Kasumi-1 (cell line): ENCODE data around the gene NUP62.

ENCODE experiments used
- DNase-seq, 2 experiments: peaks; one replicate each; lab custom pipeline; 2025; lab: John Stamatoyannopoulos, UW

Gene NUP62

DNA sequence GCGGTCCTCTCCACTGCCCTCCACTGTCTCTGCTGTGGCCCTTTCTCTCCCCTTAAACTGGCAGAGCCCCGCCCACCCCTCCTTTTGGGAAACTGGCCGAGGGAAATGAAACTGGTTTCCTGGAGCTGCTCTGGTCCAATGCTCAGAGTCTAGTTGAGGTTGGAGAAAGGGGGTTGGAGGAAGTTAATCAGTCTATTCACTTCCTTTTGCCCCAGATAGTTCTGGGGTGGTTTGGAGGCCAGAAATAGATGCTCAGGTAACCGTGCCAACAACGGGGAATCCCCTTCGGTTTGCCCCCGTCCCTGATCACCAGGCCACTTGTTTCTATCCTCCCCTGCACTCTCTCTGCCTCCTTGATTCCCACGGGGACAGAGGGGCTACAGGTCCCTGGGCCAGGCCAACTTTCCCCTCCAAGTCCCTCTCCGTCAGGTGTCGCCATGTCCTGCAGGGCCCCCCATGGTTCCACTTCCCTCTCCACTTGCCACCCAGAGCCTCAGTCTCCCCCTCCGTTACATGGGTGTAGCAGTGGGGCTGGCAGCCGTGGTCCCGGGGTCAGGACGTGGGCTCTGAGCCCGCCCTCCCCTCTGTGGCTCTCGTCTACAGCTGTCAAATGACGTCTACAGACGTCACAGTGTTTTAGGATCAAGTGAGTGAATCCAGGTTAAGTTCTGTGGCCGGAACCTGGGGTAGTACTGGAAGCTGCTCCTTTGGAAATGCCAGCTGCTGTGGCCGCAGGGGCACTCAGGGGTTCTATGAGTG lies 32.3 kb downstream of the NUP62 start, which contains the start of gene IL4I1:
Gene IL4I1 (minus strand): TSS at position 25 of the 759 bp plus-strand sequence. CDS start 727 bp downstream, outside the sequence.
- peak; percentile 75 to 80 for DNase-seq

DNA sequence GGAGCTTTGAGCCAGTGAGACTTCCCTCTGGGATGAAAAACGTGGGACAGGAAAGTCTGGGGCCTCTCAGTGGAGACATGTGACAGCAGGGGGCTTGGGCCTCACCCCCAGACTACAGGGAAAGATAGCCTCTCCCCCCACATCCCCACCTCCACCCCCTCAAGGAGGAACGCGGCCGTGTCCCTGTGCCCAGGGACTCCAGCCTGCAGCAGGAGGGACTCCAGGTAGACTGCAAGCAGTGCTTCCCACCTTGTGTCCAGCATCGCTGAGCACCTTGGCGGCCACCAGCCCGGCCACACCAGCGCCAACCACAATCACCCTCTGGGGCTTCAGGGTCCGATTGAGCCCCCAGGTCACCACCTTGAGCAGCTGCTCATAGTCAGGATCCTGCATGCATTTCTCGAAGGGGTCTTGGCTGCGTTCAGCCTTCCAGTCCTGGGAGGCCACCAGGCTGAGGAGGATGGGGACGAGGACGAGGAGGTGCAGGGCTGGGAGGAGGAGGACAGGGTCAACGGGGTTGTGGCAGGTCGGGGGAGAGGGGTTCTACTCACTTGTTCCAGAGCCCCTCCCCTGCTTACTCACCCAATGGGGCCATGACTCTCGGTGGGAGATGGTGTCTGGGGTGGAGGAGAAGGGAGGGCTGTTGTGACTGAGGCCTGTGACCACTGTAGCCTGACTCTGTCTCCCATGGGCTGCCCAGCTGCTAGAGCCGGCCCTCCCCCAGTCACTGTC lies 33.6 kb downstream of the NUP62 start:
- no peak for DNase-seq

DNA sequence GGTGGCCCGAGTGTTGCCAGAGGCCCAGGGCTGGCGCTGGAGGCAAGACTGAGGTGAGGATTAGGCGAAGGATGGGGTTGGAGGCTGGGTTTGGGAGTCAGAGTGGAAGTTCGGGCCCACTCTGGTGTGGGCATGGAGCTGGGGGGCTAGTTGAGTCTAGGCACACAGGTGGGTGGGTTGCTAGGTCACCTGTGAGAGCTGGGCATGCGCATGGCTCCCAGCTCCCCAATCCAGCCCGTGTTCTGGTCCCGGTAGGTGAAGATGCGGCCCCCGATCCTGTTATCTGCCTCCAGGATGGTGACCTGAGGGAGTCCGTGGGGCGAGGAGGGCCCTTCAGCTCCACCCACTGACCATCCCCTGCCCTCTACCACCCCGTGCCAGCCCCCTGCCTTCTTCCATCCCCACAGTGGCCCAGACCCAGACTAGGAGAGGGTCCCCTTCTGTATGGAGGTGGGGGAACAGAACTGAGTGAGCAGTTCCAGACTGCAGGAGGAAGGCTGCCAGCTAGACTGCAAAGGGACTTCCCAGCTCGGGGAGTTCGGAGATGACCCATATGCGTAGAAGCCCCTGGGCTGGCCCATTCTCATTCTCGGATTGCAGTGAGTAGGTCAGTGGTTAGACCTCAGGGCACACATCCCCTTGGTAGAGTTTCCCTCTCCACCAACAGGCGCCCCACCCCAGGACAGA lies 34.3 kb downstream of the NUP62 start:
- DNase-seq: no peak

DNA sequence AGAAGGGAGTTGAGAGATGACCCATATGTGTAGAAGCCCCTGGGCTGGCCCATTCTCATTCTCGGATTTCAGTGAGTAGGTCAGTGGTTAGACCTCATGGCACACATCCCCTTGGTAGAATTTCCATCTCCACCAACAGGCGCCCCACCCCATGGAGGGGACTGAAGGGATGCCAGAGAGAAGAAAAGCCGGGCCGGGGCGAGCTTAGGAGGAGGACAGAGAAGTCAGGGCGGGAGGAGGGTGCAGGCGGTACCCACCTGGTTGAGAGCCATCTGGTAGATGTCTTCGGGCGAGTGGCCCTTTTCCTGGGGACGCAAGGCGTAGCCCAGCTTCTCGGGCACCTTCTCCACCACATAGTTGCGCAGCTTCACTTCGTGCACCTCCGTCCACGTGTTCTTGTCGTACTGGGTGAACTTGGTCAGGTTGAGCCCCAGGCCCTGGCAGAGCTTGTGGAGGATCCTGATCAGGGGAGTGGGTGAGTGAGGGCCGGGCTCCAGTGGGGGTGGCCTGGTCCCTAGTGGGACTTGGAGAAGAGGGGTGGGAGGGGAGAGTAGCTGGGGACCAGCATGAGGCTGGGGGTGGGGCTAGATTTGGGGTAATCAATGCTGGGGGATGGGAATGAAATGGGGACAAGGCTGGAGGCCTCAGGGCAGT lies 35.2 kb downstream of the NUP62 start:
- no peak for DNase-seq

DNA sequence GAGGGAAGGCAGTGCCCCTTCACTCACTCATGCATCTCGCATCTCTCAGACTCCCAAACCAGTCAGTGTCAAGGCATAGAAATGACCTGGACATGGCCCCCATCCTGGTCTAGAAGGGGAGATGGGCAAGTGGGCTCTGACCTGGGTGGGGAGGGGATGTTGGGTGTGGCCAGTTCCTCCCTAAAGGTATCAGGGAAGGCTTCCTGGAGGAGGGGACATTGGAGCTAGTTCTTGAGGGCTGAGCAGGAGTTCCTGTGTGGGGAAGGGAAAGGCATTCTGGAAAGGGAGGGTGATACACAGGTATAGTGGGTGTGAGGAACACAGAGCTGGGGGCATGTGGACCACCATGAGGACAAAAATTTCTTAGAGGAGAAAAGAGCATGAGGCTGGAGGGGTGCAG lies 36.6 kb downstream of the NUP62 start:
- no peak for DNase-seq

DNA sequence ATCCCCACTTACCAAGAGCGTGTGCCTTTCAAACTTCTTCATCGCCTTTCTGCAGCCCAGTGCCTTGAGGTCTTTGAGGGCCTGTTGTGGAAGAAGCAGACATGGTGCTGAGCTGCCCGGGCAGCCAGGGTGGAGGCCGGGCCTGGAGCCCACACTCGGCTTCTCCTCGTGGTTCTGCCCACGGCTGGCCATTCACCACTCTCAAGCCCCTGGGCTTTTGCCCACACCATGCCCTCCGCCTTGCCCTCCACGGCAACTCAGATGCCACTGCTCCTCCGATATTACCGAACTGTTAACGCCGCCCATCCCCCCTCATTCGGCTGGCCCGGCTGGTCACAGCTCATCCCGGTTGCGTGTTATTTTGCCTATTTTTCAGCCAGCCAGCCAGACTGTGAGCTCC lies 37.9 kb downstream of the NUP62 start:
- no peak for DNase-seq

DNA sequence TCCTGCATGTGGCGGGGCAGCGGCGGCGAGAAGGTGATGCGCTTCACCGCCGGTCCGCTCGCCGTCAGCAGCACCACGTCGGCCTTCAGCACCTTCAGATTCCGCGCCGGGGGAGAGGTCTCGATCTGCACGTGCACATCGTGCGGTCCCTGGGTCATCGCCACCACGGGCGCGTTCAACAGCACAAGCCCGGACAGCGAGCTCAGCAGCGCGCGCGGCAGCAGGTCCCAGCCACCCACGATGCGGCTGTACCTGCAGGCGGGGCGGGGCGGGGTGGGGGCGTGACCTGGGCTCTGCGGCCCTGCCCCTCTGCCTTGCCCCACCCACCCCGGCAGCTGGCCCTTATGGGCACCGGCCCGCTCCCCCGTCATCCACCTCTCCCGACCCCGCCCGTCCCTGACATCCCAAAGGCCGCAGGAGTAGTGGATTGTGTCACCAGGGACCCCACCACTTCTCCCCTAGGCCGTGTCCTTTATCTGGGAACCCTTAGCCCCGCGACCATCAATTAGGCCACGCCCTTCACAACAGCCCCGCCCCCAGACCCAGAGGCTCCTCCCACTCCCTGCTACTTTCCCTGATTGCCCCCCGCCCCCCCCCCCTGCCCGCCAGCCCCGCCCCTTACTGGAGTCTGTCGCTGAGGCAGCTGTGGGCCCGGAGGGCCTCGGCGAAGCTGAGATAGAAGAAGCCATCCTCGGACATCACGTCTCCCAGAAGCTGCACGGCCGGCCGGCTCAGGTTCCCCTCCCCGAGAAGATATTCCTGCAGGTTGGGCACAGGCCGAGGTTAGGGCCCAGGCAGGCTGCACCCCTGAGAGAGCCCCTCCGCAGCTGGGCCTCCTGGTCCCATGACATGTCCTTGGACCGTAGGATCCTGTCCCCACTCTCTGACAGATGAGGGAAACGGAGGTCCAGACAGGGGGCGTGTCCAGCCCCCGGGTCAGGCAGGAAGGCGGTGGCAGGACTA lies 38.7 kb downstream of the NUP62 start:
- DNase-seq: no peak

DNA sequence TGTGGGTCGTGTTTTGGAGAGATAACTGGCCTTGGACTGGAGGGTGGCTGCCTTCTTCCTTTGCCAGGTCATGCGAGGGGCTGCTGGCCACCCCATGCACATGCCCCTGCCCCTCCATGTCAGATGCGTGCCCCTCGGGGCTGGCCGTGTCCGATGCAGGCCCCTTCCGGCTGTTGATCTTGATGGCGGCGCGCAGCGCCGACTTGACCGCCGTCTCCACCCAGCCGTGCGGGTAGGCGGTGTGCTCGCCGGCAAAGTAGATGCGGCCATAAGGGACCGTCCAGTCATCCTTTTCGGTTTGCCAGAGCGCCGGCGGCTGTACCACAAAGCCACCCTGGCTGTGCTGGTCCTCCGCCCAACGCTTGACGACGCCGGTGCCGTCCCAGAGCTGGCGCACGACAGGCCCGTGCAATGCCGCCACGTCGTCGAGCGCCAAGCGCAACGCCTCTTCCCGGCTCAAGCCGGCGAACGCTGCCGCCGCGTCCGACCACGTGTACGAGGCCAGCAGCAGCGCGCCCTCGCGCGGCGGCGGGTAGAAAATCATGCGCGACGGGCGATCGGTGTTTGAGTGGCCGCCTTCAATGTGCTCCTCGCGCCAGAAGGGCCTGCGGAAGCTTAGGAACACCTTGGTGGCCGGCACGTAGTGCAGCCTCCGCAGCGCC lies 39.5 kb downstream of the NUP62 start:
- no peak for DNase-seq

DNA sequence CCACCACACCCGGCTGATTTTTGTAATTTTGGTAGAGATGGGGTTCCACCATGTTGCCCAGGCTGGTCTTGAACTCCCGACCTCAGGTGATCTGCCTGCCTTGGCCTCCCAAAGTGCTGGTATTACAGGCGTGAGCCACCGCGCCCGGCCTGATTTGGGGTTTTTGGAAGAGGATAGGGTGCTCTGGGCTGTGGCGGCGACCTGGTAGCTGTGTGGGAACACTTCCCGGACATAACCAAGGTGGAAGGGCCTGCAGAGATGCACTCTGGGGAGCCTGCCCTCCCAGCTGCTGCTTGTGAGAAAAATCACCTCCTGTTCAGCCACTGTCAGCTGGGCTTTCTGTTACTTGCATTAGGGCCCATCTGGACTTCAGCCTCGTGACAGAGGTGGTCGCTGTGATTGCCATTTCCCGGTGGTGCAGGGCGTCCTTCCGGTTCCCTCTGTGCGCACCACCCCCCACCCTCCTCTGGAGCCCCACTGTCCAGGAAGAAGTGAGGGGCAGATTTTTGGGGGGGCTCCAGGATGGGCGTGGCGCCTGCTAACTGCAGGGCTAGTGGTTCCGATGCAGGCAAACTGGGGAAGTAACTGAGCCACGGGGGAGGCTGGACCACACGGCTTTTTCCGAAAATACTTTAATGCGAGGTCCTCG lies 40.1 kb downstream of the NUP62 start:
- DNase-seq: no peak

DNA sequence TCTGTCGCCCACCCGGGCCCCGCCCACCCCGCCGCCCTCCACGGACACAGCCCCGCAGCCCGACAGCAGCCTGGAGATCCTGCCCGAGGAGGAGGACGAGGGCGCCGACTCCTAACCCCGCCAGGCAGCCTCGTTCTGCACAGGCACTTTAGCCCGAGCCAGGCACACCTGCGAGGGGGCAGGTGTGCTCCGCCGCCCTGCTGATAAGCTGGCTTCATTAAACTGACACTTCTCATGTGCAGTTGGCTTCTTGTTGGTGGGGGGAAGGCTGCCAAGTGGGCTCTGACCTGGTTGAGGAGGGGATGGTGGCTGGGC lies 40.8 kb downstream of the NUP62 start:
- no peak for DNase-seq

DNA sequence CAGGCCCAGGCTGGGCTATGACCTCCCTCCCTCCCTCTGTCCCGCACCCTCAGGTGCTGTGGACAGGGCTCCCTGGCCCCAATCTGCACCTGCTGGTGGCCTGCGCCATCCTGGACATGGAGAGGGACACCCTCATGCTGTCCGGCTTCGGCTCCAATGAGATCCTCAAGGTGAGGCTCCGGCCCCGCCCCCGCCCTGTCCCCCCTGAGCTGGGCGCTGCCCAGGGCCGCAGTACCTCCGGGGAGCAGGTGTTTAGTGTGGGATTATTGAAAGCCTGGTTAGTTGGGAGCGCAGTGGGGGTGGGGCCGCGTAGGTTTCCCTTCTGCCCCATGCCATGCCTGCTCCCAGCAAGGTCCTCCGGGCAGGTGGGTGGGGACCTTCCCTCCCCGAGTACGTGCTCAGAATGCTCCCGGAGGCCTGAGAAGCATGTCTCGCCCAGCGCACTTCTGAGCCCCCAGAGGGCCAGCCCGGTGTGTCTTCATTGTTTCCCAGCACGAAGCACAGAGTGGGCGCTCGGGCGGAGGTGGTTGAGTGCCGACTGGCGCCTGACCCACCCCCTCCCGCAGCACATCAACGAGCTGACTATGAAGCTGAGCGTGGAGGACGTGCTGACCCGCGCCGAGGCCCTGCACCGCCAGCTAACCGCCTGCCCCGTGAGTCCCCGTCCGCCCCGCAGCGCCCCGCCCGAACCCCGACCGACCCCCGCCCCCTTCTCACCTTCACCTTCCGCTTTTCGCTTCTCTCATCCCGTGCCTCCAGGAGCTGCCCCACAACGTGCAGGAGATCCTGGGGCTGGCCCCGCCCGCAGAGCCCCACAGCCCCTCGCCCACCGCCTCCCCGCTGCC lies 41.4 kb downstream of the NUP62 start:
- no peak for DNase-seq

DNA sequence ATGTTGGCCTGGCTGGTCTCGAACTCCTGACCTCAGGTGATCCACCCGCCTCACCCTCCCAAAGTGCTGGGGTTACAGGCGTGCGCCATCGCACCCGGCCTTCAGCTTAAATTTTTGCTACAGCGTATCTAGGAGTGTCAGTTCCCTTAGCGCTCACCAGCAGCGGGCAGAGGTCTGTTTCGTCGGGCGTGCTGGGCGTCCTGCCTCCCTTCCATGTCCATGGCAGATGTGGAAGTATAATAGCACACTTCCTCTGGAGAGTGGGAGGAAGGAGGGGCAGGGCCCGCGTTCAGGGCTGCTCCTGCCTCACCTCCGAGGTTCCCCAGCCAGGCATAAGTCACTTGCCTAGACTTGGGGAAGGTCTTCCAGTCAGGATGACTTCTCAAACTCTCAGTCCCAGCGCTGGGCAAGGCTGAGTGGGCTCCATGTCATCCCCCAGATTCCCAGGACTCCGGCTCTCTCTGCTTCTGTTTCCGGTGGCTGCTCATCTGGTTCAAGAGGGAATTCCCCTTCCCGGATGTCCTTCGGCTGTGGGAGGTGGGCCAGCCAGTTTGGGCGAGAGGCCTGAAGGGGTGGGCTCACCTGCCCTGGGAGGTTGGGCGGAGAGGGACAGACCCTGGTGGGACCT lies 42.2 kb downstream of the NUP62 start:
- no peak for DNase-seq

DNA sequence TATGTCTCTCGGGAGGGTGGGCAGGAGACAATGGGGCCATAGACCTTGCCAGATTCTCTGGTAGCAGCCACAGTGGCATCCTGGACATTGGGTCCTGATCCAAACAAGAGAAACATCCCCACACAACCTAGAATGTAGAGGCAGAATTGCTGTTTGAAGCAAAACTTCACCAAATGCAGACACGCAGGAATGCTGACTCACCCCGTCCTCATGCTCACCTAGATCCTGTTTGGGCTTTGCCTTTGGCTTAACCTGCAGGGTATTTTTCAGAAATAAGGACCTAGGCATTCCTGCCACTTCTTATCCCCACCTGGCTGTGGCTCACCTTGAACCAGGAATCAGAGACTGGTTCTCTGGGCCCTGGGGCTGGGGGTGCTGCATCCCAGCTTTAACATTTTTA lies 44.5 kb downstream of the NUP62 start:
- no peak for DNase-seq

DNA sequence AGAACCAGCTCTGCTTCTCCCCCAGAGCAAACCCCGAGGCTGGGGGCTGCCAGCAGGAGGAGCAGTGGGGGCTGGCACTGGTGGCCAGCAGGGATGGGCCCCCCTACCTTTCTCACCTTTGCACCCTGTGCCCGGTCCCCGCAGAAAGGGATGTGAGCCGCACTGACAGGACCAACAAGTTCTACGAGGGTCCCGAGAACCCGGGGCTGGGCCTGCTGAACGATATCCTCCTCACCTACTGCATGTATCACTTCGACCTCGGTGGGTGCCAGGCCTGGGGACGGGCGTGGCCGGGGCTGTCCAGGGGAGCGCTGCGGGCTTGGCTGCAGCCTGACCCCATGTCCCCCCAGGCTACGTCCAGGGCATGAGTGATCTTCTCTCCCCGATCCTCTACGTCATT lies 45.2 kb downstream of the NUP62 start:
- DNase-seq: no peak

DNA sequence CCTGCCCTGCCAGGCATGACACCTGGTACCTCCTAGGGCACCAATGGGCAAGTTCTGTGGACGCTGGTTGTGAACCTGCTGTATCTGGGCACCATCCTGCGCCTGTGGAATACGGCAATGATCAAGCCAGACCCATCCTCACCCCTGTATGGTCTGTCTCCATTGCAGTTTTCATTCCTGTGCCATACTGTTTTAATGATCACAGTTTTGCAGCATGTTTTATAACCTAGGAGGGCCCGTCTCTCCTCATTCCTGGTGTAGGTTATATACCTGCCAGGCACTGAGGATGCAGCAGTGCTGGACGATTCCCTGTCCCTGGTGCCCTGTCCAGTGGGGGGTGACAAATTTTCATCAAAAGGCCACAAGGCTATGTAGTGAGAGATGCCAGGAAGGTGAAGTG lies 46.2 kb downstream of the NUP62 start:
- no peak for DNase-seq

DNA sequence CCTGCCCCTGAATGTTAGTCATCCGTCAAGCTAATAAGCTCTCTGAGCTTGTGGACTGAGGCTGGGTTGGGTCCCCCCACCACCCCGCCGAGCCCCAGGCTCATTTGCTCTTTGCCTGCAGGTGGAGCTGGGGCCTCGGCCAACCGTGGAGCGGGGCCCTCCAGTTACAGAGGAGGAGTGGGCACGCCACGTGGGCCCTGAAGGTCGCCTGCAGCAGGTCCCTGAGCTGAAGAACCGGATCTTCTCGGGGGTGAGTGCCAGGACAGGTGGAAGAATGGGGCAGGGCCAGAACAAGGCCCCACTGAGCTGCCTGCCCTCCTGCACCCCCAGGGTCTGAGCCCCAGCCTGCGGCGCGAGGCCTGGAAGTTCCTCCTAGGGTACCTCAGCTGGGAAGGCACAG lies 46.7 kb downstream of the NUP62 start:
- DNase-seq: no peak

DNA sequence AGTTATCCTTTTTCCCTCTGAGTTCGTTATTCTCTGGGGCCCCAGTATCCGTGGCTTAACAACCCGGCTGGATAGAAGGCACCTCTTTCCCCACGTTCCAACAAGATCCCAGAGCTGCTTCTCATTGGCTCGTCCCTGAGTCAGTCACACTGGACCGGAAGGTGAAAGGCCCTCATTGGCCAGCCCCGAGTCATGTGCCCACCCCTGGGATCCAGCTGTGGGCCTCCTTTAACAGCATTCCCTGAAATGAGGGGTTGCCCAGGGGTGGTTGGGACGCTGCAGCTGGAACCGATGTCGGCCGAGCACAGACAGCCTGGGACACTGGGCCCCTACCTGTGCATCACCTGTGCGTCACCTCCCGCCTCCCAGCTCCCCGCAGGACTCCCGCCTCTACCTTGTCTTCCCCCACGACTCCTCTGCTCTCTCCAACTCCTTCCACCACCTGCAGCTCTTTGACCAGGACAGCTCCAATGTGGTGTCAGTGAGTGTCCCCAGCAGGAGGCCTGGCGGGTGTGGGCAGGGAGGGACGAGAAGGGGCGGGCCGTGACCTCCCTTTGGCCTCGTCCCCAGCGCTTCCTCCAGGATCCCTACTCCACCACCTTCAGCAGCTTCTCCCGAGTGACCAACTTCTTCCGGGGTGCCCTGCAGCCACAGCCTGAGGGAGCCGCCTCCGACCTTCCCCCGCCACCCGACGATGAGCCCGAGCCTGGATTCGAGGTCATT lies 47.5 kb downstream of the NUP62 start:
- no peak for DNase-seq

DNA sequence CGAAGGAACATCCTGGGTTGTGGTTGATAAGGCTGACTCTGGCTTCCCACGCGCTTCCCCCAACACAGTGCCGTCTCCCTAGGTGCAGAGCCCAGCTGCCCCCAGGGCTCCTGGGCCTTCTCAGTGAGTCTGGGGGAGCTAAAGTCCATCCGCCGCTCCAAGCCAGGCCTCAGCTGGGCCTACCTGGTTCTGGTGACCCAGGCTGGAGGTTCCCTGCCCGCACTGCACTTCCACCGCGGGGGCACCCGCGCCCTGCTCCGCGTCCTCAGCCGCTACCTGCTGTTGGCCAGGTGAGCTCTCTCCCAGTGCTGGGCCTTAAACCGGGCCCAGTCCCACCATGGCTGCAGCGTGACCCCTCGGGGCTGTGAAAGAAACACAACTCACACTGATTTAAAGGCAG lies 48.1 kb downstream of the NUP62 start:
- no peak for DNase-seq
